ENCODE data around the gene CPB2.

DNA sequence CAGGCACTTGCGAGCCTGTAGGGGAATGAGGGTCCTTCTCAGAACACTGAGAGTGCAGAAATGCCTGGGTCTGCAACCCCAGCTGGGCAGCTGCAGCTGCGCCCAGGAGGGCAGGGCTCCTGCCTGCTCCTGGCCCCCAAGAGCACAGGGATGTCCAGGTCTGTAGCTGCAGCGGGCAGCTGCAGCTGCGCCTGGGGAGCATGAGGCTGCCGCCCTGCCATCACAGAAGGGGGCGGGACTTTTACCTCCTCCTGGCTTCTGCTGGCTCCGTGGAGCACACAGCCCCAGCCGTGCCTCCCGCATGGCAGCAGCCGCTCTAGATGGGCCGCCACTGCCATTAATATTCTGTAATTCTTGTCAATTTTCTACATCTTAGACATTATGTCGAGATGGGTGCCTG lies 17.8 kb downstream of the CPB2 start:
- TF ChIP-seq CEBPB (tag; IDR thresholded peaks at IDR 0.05) (no peak), ELF4 (CRISPR knock-in tag; IDR thresholded peaks at IDR 0.05) (no peak), CAMTA2 (CRISPR knock-in tag; conservative IDR thresholded peaks at IDR 0.05) (no peak), SIX5 (IDR thresholded peaks at IDR 0.05; ENCODE audit: borderline replicate concordance in 1 of 2, insufficient read depth in 1 of 2, low read depth in 1 of 2, low read length in 2 of 2) (no peak), BACH1 (tag; IDR thresholded peaks at IDR 0.05) (no peak), POLR2AphosphoS2 (IDR thresholded peaks at IDR 0.05; ENCODE audit: low read length) (no peak), CBX5 (IDR thresholded peaks at IDR 0.05; ENCODE audit: borderline replicate concordance, low read depth) (no peak), STAG1 (CRISPR knock-in tag; IDR thresholded peaks at IDR 0.05; ENCODE audit: borderline replicate concordance) (no peak)
- TF ChIP-seq, protein P1, sequence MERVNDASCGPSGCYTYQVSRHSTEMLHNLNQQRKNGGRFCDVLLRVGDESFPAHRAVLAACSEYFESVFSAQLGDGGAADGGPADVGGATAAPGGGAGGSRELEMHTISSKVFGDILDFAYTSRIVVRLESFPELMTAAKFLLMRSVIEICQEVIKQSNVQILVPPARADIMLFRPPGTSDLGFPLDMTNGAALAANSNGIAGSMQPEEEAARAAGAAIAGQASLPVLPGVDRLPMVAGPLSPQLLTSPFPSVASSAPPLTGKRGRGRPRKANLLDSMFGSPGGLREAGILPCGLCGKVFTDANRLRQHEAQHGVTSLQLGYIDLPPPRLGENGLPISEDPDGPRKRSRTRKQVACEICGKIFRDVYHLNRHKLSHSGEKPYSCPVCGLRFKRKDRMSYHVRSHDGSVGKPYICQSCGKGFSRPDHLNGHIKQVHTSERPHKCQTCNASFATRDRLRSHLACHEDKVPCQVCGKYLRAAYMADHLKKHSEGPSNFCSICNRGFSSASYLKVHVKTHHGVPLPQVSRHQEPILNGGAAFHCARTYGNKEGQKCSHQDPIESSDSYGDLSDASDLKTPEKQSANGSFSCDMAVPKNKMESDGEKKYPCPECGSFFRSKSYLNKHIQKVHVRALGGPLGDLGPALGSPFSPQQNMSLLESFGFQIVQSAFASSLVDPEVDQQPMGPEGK (CRISPR knock-in tag; IDR thresholded peaks at IDR 0.05; ENCODE audit: borderline replicate concordance): no peak
- TF ChIP-seq, protein P2, sequence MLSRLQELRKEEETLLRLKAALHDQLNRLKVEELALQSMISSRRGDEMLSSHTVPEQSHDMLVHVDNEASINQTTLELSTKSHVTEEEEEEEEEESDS (CRISPR knock-in tag; IDR thresholded peaks at IDR 0.05): no peak
- TF ChIP-seq, protein P3, sequence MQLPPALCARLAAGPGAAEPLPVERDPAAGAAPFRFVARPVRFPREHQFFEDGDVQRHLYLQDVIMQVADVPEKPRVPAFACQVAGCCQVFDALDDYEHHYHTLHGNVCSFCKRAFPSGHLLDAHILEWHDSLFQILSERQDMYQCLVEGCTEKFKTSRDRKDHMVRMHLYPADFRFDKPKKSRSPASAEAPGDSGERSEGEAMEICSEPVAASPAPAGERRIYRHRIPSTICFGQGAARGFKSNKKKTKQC (CRISPR knock-in tag; IDR thresholded peaks at IDR 0.05): no peak
